CD4-positive, alpha-beta T cell (primary cell): ENCODE results near the gene MFAP4. TPM values are rescaled to one million over a fixed set of nuclear protein-coding genes. Genes with fewer than 3 reads are reported as not detected.

Experiments used
- ATAC-seq: fragments of 200-7000 bp; cut with Tn5 transposase; one replicate; pipeline ENCODE4 v1.10.0; 2022; ENCODE audit warnings: mild to moderate bottlenecking; ENCODE audit not compliant: poor library complexity
- CTCF ChIA-PET: fragments of 350-600 bp; sonication (Branson Sonifier 250); formaldehyde crosslinking; loops from one replicate; lab custom pipeline; 2021; ENCODE audit warnings: antibody characterized with exemption, inconsistent platforms; lab: Charles Lee
- POLR2A ChIA-PET: fragments of 350-600 bp; sonication (Branson Sonifier 250); formaldehyde crosslinking; loops from one replicate; lab custom pipeline; 2021; ENCODE audit warnings: antibody characterized with exemption, inconsistent platforms; lab: Charles Lee
- DNase-seq, 14 experiments: peaks; one replicate each; pipeline ENCODE4 v3.0.0-alpha.2; 2013 to 2020; ENCODE audit warnings: mixed read lengths in 2 of 14
- H3K27ac ChIP-seq, 2 donors: one replicate each; pipeline versions ENCODE4 v1.5.1 to v1.7.0; 2013; ENCODE audit warnings: low read length in 2 of 2, low read depth in 1 of 2, mild to moderate bottlenecking in 1 of 2
- H3K27me3 ChIP-seq, 2 experiments: 1 replicate in 1 of 2; 2 replicates in 1 of 2; pipeline versions ENCODE4 v1.6.1 to v1.7.0; 2013; ENCODE audit warnings: low read length in 2 of 2, control low read depth in 1 of 2, mild to moderate bottlenecking in 1 of 2, moderate library complexity in 1 of 2; ENCODE audit not compliant: insufficient read depth in 2 of 2, control insufficient read depth in 1 of 2
- H3K36me3 ChIP-seq: one replicate; pipeline ENCODE4 v1.6.1; 2013; ENCODE audit warnings: low read length, control low read depth; ENCODE audit not compliant: insufficient read depth
- H3K4me1 ChIP-seq: one replicate; pipeline ENCODE4 v1.6.1; 2013; ENCODE audit warnings: low read length, control low read depth; ENCODE audit not compliant: insufficient read depth
- H3K4me3 ChIP-seq: one replicate; pipeline ENCODE4 v1.5.1; 2013; ENCODE audit warnings: mild to moderate bottlenecking, low read length, moderate library complexity
- H3K9me3 ChIP-seq, 2 experiments: 1 replicate in 1 of 2; 2 replicates in 1 of 2; pipeline versions ENCODE4 v1.6.1 to v1.7.0; 2013; ENCODE audit warnings: low read length in 2 of 2, mild to moderate bottlenecking in 2 of 2, control low read depth in 1 of 2, moderate library complexity in 1 of 2; ENCODE audit not compliant: control insufficient read depth in 1 of 2, insufficient read depth in 1 of 2
- H3K27ac Mint-ChIP-seq: one replicate; pipeline ENCODE4 v1.8.0; 2020; ENCODE audit warnings: mixed read lengths
- H3K27me3 Mint-ChIP-seq: one replicate; pipeline ENCODE4 v1.8.0; 2021; ENCODE audit warnings: mixed read lengths
- H3K36me3 Mint-ChIP-seq: one replicate; pipeline ENCODE4 v1.8.0; 2021; ENCODE audit warnings: low read depth, mixed read lengths
- H3K4me1 Mint-ChIP-seq: one replicate; pipeline ENCODE4 v1.8.0; 2021; ENCODE audit warnings: low read depth, mixed read lengths
- H3K4me3 Mint-ChIP-seq: one replicate; pipeline ENCODE4 v1.8.0; 2020; ENCODE audit warnings: mild to moderate bottlenecking, mixed read lengths
- H3K9me3 Mint-ChIP-seq: one replicate; pipeline ENCODE4 v1.8.0; 2020; ENCODE audit warnings: mixed read lengths
- intact Hi-C, 2 experiments: fragments of 100-400 bp; cut with DNase I in 1 of 2; cut with micrococcal nuclease in 1 of 2; formaldehyde crosslinking; loops; one replicate each; pipeline versions ENCODE4 v1.15.1 to v1.9.0; 2023 to 2025; cut with DNase I, micrococcal nuclease
- total RNA-seq, 174 experiments: library from RNA in 2 of 174; stranded (reverse) in 2 of 174; gene quantifications; one replicate each; pipeline ENCODE4 v1.2.3 and lab custom pipeline; 2021 to 2026
- TF ChIP-seq, protein P1 (sequence below): fragments of 200-600 bp; IDR thresholded peaks from one replicate; pipeline ENCODE4 v1.8.0; 2022; ENCODE audit warnings: antibody characterized with exemption, mild to moderate bottlenecking

The MFAP4 gene
- total RNA-seq, 2 experiments from 2014 or later = not detected

- no peaks in the 10 kb centered on the region for H3K9me3 ChIP-seq
- no peak overlapping the region for H3K4me3 ChIP-seq
- DNase-seq = no peak
- H3K27ac ChIP-seq = no peak overlapping the region
- peaks cover 6% of the 10 kb centered on the region for H3K4me1 ChIP-seq
- Mint-ChIP-seq H3K4me3 (no peak overlapping the region), H3K36me3 (no peaks in the 10 kb centered on the region), H3K27me3 (peaks cover 5% of the 10 kb centered on the region), H3K4me1 (peaks cover 12% of the 10 kb centered on the region), H3K27ac (no peak overlapping the region), H3K9me3 (no peaks in the 10 kb centered on the region)
- TF ChIP-seq, protein P1, sequence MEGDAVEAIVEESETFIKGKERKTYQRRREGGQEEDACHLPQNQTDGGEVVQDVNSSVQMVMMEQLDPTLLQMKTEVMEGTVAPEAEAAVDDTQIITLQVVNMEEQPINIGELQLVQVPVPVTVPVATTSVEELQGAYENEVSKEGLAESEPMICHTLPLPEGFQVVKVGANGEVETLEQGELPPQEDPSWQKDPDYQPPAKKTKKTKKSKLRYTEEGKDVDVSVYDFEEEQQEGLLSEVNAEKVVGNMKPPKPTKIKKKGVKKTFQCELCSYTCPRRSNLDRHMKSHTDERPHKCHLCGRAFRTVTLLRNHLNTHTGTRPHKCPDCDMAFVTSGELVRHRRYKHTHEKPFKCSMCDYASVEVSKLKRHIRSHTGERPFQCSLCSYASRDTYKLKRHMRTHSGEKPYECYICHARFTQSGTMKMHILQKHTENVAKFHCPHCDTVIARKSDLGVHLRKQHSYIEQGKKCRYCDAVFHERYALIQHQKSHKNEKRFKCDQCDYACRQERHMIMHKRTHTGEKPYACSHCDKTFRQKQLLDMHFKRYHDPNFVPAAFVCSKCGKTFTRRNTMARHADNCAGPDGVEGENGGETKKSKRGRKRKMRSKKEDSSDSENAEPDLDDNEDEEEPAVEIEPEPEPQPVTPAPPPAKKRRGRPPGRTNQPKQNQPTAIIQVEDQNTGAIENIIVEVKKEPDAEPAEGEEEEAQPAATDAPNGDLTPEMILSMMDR = no peak
- CTCF ChIA-PET = no interaction called here
- no peak for ATAC-seq
- POLR2A ChIA-PET = no interaction called here
- intact Hi-C loops = no loop called here
- no peaks in the 10 kb centered on the region for H3K27me3 ChIP-seq
- H3K36me3 ChIP-seq = no peaks in the 10 kb centered on the region
Observed at GRCh38 chr17:19421926-19422325, 34.9 kb upstream of the MFAP4 start.

GRCh38 chr17:19421219-19421618 lies 34.2 kb upstream of the MFAP4 start:
- Mint-ChIP-seq H3K27ac (no peak overlapping the region), H3K4me1 (peaks cover 12% of the 10 kb centered on the region), H3K9me3 (no peaks in the 10 kb centered on the region), H3K27me3 (peaks cover 1% of the 10 kb centered on the region), H3K4me3 (no peak overlapping the region), H3K36me3 (no peaks in the 10 kb centered on the region)
- ChIA-PET CTCF (no interaction called here), POLR2A (no interaction called here)
- no peak for DNase-seq
- no peaks in the 10 kb centered on the region for H3K36me3 ChIP-seq
- H3K27ac ChIP-seq = no peak overlapping the region
- H3K9me3 ChIP-seq = no peaks in the 10 kb centered on the region
- H3K4me1 ChIP-seq = peaks cover 6% of the 10 kb centered on the region
- no peak for ATAC-seq
- intact Hi-C loops = no loop called here
- H3K4me3 ChIP-seq = no peak overlapping the region
- no peaks in the 10 kb centered on the region for H3K27me3 ChIP-seq
- TF ChIP-seq, protein P1 = no peak

- H3K9me3 Mint-ChIP-seq = no peaks in the 10 kb centered on the region
- no peaks in the 10 kb centered on the region for H3K36me3 ChIP-seq
- no peak overlapping the region for H3K27ac Mint-ChIP-seq
- intact Hi-C loops = no loop called here
- ATAC-seq (peak; percentile 58), DNase-seq (peak in 3 of 14 experiments; percentile 15 to 63 (median 41))
- H3K27ac ChIP-seq = no peak overlapping the region
- no peaks in the 10 kb centered on the region for H3K36me3 Mint-ChIP-seq
- peaks cover 0 to 2% of the 10 kb centered on the region in 2 experiments for H3K27me3 ChIP-seq
- CTCF ChIA-PET = no interaction called here
- no peaks in the 10 kb centered on the region for H3K27me3 Mint-ChIP-seq
- H3K4me1 Mint-ChIP-seq = peaks cover 12% of the 10 kb centered on the region
- no peak overlapping the region for H3K4me3 Mint-ChIP-seq
- H3K4me3 ChIP-seq = no peak overlapping the region
- POLR2A ChIA-PET = interaction anchor here (1.0 kb wide), 1 partner anchor 41 kb away, joined by 3 read pairs; no protein-coding TSS in a partner anchor
- H3K4me1 ChIP-seq = peaks cover 6% of the 10 kb centered on the region
- TF ChIP-seq, protein P1 = no peak
- no peaks in the 10 kb centered on the region for H3K9me3 ChIP-seq
Observed at GRCh38 chr17:19418251-19418992, 31.4 kb upstream of the MFAP4 start.
